HepG2 (cell line): ENCODE data around the gene RER1. TPM values are rescaled to one million over a fixed set of nuclear protein-coding genes. Genes with fewer than 3 reads are reported as not detected.

ENCODE experiments used
- FOXM1 ChIP-seq: sonication (generic); formaldehyde crosslinking; IDR thresholded peaks from 2 replicates; pipeline ENCODE4 v1.5.0; 2020; ENCODE audit warnings: missing genetic modification reagents
- HNRNPL ChIP-seq: fragments of 200-400 bp; formaldehyde crosslinking; IDR thresholded peaks from 2 replicates; pipeline ENCODE4 v1.6.1; 2017; ENCODE audit warnings: mild to moderate bottlenecking, low read depth, low read length
- POLR2A ChIP-seq, 2 experiments: IDR thresholded peaks; 2 replicates each; pipeline ENCODE4 v1.6.1; 2011; ENCODE audit warnings: low read depth in 2 of 2, low read length in 2 of 2, mild to moderate bottlenecking in 1 of 2, moderate library complexity in 1 of 2; ENCODE audit not compliant: insufficient read depth in 1 of 2
- POLR2G ChIP-seq: fragments of 200-400 bp; formaldehyde crosslinking; IDR thresholded peaks from 2 replicates; pipeline ENCODE4 v1.6.1; 2018; ENCODE audit warnings: mild to moderate bottlenecking, low read depth, low read length, moderate library complexity
- PRDM4 ChIP-seq: sonication (generic); formaldehyde crosslinking; IDR thresholded peaks from 2 replicates; pipeline ENCODE4 v1.9.0; 2021; ENCODE audit warnings: missing genetic modification reagents, borderline replicate concordance
- ZBTB1 ChIP-seq: sonication (generic); formaldehyde crosslinking; IDR thresholded peaks from 2 replicates; pipeline ENCODE4 v1.4.0; 2020; ENCODE audit warnings: missing genetic modification reagents, borderline replicate concordance
- ZBTB49 ChIP-seq: sonication (generic); formaldehyde crosslinking; IDR thresholded peaks from 2 replicates; pipeline ENCODE4 v1.4.0; 2020; ENCODE audit warnings: missing genetic modification reagents, borderline replicate concordance
- ZFX ChIP-seq: sonication (generic); formaldehyde crosslinking; IDR thresholded peaks from 2 replicates; pipeline ENCODE4 v1.4.0; 2020; ENCODE audit warnings: mild to moderate bottlenecking, low read depth, missing genetic modification reagents, moderate library complexity
- ZNF124 ChIP-seq: sonication (generic); formaldehyde crosslinking; IDR thresholded peaks from 2 replicates; pipeline ENCODE4 v1.4.0; 2020; ENCODE audit warnings: missing genetic modification reagents
- ZNF251 ChIP-seq: sonication (generic); formaldehyde crosslinking; IDR thresholded peaks from 2 replicates; pipeline ENCODE4 v1.9.0; 2021; ENCODE audit warnings: mild to moderate bottlenecking, missing genetic modification reagents
- ZNF263 ChIP-seq: sonication (generic); formaldehyde crosslinking; IDR thresholded peaks from 2 replicates; pipeline ENCODE4 v1.4.0; 2020; ENCODE audit warnings: missing genetic modification reagents
- ZNF3 ChIP-seq: IDR thresholded peaks from 2 replicates; pipeline ENCODE4 v1.7.0; 2017; ENCODE audit warnings: inconsistent platforms
- ZNF460 ChIP-seq: sonication (generic); formaldehyde crosslinking; IDR thresholded peaks from 2 replicates; pipeline ENCODE4 v1.5.1; 2020; ENCODE audit warnings: missing genetic modification reagents, mild to moderate bottlenecking, borderline replicate concordance
- ZNF550 ChIP-seq: sonication (generic); formaldehyde crosslinking; IDR thresholded peaks from 2 replicates; pipeline ENCODE4 v1.4.0; 2020; ENCODE audit warnings: mild to moderate bottlenecking, missing genetic modification reagents, borderline replicate concordance
- ZNF768 ChIP-seq: sonication (generic); formaldehyde crosslinking; IDR thresholded peaks from 2 replicates; pipeline ENCODE4 v1.4.0; 2020; ENCODE audit warnings: missing genetic modification reagents
- polyA plus RNA-seq, 8 experiments: library from polyadenylated mRNA; depleted of rRNA in 3 of 8; stranded (reverse) in 7 of 8; unstranded in 1 of 8; fragments of >200 nt; fragmentation: Illumina TruSeq in 4 of 8; extraction: Trizol in 4 of 8; gene quantifications; 2 replicates each; pipeline versions ENCODE4 v1.2.1 to v1.2.3, GENCODE V29; 2011 to 2016; ENCODE audit warnings: low read depth in 4 of 8, missing spikeins in 1 of 8, mixed read lengths in 1 of 8; ENCODE audit not compliant: insufficient read depth in 1 of 8
- total RNA-seq, 5 experiments: library from RNA; depleted of rRNA; stranded (reverse); fragments of >200 nt; fragmentation: Illumina TruSeq; extraction: Trizol; gene quantifications; 2 replicates each; pipeline ENCODE4 v1.2.3, GENCODE V29; 2016; ENCODE audit warnings: low read depth in 1 of 5
- TF ChIP-seq, protein P1 (sequence below): sonication (generic); formaldehyde crosslinking; IDR thresholded peaks from 2 replicates; pipeline ENCODE4 v1.4.0; 2020; ENCODE audit warnings: missing genetic modification reagents
- TF ChIP-seq, protein P2 (sequence below): sonication (generic); formaldehyde crosslinking; IDR thresholded peaks from 2 replicates; pipeline ENCODE4 v1.8.0; 2022; ENCODE audit warnings: mild to moderate bottlenecking, missing genetic modification reagents, moderate library complexity
- TF ChIP-seq, protein P3 (sequence below): sonication (generic); formaldehyde crosslinking; conservative IDR thresholded peaks from 2 replicates; pipeline ENCODE4 v1.4.0; 2020; ENCODE audit warnings: mild to moderate bottlenecking, missing genetic modification reagents, moderate library complexity

The RER1 gene
- total and polyA plus RNA-seq, 2 of the 13 experiments (the other 11 are each of a cell fraction or from before 2014, with no cell fraction given) = 128 to 164 TPM

DNA sequence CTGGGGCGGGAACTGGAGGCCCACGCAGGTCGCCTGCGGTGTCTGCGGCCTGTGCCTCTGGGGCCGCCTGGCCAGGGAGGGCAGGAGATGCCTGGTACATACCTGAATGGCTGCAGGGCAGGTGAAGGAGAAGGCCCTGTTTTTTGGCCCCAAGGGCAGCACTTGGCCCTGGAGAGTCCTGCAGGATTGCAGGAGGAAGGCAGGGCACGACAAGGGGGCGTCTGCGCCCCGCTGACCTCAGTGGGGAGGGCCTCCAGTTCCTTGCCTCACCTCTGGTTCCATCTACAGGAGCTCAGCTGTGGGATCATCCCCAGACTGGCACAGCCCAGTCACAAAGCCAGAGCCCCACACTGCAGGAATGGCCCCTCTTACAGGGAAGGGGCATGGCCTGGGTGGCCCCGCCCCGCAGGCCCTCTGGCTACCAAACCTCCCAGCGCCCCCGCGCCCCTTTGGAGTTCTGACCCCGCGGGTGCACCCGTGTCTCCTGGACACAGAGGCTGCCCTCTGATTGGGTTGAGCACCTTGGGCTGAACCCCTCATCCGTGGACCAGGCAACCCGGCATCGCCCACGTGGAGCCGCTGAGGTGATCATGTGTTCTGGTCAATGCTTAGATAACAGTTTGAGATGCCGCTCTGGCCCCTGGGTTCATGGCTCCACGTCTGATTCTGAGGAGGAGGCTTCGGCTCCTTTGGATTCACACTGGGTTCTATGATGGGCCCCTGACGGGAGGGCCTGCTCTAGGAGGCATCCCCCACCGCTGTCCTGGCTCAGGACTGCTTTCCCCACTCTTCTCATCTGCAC lies 22.1 kb downstream of the RER1 start (continued):
- TF ChIP-seq ZNF550 (CRISPR knock-in tag) = 0 out of 2 replicates have a peak, but pooled peaks have one; percentile 74
- TF ChIP-seq, protein P1, sequence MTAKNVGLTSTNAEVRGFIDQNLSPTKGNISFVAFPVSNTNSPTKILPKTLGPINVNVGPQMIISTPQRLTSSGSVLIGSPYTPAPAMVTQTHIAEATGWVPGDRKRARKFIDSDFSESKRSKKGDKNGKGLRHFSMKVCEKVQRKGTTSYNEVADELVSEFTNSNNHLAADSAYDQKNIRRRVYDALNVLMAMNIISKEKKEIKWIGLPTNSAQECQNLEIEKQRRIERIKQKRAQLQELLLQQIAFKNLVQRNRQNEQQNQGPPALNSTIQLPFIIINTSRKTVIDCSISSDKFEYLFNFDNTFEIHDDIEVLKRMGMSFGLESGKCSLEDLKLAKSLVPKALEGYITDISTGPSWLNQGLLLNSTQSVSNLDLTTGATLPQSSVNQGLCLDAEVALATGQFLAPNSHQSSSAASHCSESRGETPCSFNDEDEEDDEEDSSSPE (CRISPR knock-in tag) = no peak
- TF ChIP-seq PRDM4 (CRISPR knock-in tag) = 0 out of 2 replicates have a peak, but pooled peaks have one; percentile 57
- no peak for TF ChIP-seq ZBTB49 (CRISPR knock-in tag)
- TF ChIP-seq ZNF251 (CRISPR knock-in tag) = no peak
- 0 out of 2 replicates have a peak, but pooled peaks have one; percentile 7 for TF ChIP-seq ZNF768 (CRISPR knock-in tag)
- peak in 1 of 2 experiments; percentile 91; a peak in 2 of 4 replicates for TF ChIP-seq POLR2A (IDR thresholded peaks at IDR 0.05; ENCODE audit: insufficient read depth in 1 of 2, low read depth in 2 of 2, low read length in 2 of 2)
- TF ChIP-seq, protein P2, sequence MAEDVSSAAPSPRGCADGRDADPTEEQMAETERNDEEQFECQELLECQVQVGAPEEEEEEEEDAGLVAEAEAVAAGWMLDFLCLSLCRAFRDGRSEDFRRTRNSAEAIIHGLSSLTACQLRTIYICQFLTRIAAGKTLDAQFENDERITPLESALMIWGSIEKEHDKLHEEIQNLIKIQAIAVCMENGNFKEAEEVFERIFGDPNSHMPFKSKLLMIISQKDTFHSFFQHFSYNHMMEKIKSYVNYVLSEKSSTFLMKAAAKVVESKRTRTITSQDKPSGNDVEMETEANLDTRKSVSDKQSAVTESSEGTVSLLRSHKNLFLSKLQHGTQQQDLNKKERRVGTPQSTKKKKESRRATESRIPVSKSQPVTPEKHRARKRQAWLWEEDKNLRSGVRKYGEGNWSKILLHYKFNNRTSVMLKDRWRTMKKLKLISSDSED (CRISPR knock-in tag) = no peak
- TF ChIP-seq ZFX (CRISPR knock-in tag) = peak; percentile 60; the same call in 1 of the 2 replicates
- peak; percentile 53 for TF ChIP-seq POLR2G
- TF ChIP-seq ZNF263 = peak; percentile 15; the same call in 1 of the 2 replicates
- TF ChIP-seq, protein P3, sequence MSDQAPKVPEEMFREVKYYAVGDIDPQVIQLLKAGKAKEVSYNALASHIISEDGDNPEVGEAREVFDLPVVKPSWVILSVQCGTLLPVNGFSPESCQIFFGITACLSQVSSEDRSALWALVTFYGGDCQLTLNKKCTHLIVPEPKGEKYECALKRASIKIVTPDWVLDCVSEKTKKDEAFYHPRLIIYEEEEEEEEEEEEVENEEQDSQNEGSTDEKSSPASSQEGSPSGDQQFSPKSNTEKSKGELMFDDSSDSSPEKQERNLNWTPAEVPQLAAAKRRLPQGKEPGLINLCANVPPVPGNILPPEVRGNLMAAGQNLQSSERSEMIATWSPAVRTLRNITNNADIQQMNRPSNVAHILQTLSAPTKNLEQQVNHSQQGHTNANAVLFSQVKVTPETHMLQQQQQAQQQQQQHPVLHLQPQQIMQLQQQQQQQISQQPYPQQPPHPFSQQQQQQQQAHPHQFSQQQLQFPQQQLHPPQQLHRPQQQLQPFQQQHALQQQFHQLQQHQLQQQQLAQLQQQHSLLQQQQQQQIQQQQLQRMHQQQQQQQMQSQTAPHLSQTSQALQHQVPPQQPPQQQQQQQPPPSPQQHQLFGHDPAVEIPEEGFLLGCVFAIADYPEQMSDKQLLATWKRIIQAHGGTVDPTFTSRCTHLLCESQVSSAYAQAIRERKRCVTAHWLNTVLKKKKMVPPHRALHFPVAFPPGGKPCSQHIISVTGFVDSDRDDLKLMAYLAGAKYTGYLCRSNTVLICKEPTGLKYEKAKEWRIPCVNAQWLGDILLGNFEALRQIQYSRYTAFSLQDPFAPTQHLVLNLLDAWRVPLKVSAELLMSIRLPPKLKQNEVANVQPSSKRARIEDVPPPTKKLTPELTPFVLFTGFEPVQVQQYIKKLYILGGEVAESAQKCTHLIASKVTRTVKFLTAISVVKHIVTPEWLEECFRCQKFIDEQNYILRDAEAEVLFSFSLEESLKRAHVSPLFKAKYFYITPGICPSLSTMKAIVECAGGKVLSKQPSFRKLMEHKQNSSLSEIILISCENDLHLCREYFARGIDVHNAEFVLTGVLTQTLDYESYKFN = 0 out of 2 replicates have a peak, but pooled peaks have one; percentile 31
- TF ChIP-seq ZNF460 (CRISPR knock-in tag) = no peak
- no peak for TF ChIP-seq ZNF3 (CRISPR knock-in tag)
- no peak for TF ChIP-seq ZNF124 (CRISPR knock-in tag)
- no peak for TF ChIP-seq ZBTB1
- TF ChIP-seq HNRNPL = peak; percentile 82
- no peak for TF ChIP-seq FOXM1 (CRISPR knock-in tag)
